Measurements from ENCODE around the gene FAM171A2.

GRCh38 chr17:44376779-44377178 lies 13.1 kb upstream of the FAM171A2 start:
- no peak for TF ChIP-seq CTCF (IDR thresholded peaks at IDR 0.05)
- no peak for TF ChIP-seq EZH2 (IDR thresholded peaks at IDR 0.05)
- no peak for TF ChIP-seq EZH2phosphoT487 (IDR thresholded peaks at IDR 0.05)
